Skin epidermis (tissue), 12 donors: ENCODE results near the gene FOLR1.
"Not testable (repeated sequence)": the region's sequence is repeated elsewhere in the genome, so short reads cannot be mapped to it uniquely, and the experiment has no call there.

Experiments
- H3K27ac ChIP-seq, 21 experiments: fragments of 200-600 bp; sonication (generic) in 11 of 21; one replicate each; pipeline ENCODE4 v1.5.0; 2020; ENCODE audit warnings: mild to moderate bottlenecking in 3 of 21, inconsistent platforms in 2 of 21, moderate library complexity in 2 of 21
- H3K4me3 ChIP-seq, 7 experiments: fragments of 200-600 bp; sonication (generic) in 2 of 7; one replicate each; pipeline ENCODE4 v1.5.0; 2020; ENCODE audit warnings: inconsistent platforms in 2 of 7, mild to moderate bottlenecking in 2 of 7, moderate library complexity in 1 of 7

The FOLR1 gene

GRCh38 chr11:72191961-72192381 lies at the start of gene FOLR1:
Gene FOLR1, plus strand, starts transcription at chr11:72192140. Its CDS starts 34 bp downstream, at chr11:72192174.
- H3K4me3 ChIP-seq = no peak within 1 kb of the TSS
- H3K27ac ChIP-seq = no peak within 1 kb of the TSS

- H3K27ac ChIP-seq, H3K4me3 ChIP-seq: not testable (repeated sequence)
These were observed 49.4 kb upstream of the FOLR1 start for GRCh38 chr11:72142543-72142942.

GRCh38 chr11:72144807-72145565 lies 47.0 kb upstream of the FOLR1 start:
- no peak overlapping the region for H3K4me3 ChIP-seq
- H3K27ac ChIP-seq = peak overlapping the region in 1 of 21 experiments; percentile 14

- no peak overlapping the region for H3K27ac ChIP-seq
- H3K4me3 ChIP-seq = no peak overlapping the region
These were observed 45.3 kb upstream of the FOLR1 start for GRCh38 chr11:72146625-72147024.

GRCh38 chr11:72150882-72151281 lies 41.1 kb upstream of the FOLR1 start:
- Histone ChIP-seq H3K27ac (no peak overlapping the region), H3K4me3 (no peak overlapping the region)

- not testable (repeated sequence) for H3K27ac ChIP-seq, H3K4me3 ChIP-seq
These were observed 38.1 kb upstream of the FOLR1 start for GRCh38 chr11:72153874-72154273.

GRCh38 chr11:72154816-72155215 lies 37.1 kb upstream of the FOLR1 start:
- H3K4me3 ChIP-seq = no peak overlapping the region
- H3K27ac ChIP-seq = no peak overlapping the region

- H3K4me3 ChIP-seq = no peak overlapping the region
- H3K27ac ChIP-seq = no peak overlapping the region
These were observed 36.2 kb upstream of the FOLR1 start for GRCh38 chr11:72155751-72156150.

- no peak overlapping the region for H3K27ac ChIP-seq
- no peak overlapping the region for H3K4me3 ChIP-seq
These were observed 34.8 kb upstream of the FOLR1 start for GRCh38 chr11:72157131-72157530.

GRCh38 chr11:72160319-72160718 lies 31.6 kb upstream of the FOLR1 start:
- Histone ChIP-seq H3K4me3 (no peak overlapping the region), H3K27ac (no peak overlapping the region)

- H3K27ac ChIP-seq = no peak overlapping the region
- no peak overlapping the region for H3K4me3 ChIP-seq
These were observed 28.9 kb upstream of the FOLR1 start for GRCh38 chr11:72162891-72163492.

- not testable (repeated sequence) for H3K4me3 ChIP-seq, H3K27ac ChIP-seq
These were observed 27.8 kb upstream of the FOLR1 start for GRCh38 chr11:72164187-72164586.

- H3K27ac ChIP-seq, H3K4me3 ChIP-seq: not testable (repeated sequence)
These were observed 22.8 kb upstream of the FOLR1 start for GRCh38 chr11:72169046-72169555.

- H3K27ac ChIP-seq, H3K4me3 ChIP-seq: not testable (repeated sequence)
These were observed 22.2 kb upstream of the FOLR1 start for GRCh38 chr11:72169754-72170153.

GRCh38 chr11:72172043-72172442 lies 19.9 kb upstream of the FOLR1 start:
- not testable (repeated sequence) for H3K4me3 ChIP-seq, H3K27ac ChIP-seq

- Histone ChIP-seq H3K4me3 (no peak overlapping the region), H3K27ac (no peak overlapping the region)
These were observed 18.6 kb upstream of the FOLR1 start for GRCh38 chr11:72173291-72173690.

GRCh38 chr11:72174302-72175070 lies 17.5 kb upstream of the FOLR1 start:
- H3K27ac ChIP-seq = no peak overlapping the region
- no peak overlapping the region for H3K4me3 ChIP-seq

- H3K27ac ChIP-seq = no peak overlapping the region
These were observed 14.3 kb upstream of the FOLR1 start for GRCh38 chr11:72177656-72178055.

GRCh38 chr11:72179049-72179803 lies 12.7 kb upstream of the FOLR1 start:
- Histone ChIP-seq H3K27ac (no peak overlapping the region), H3K4me3 (no peak overlapping the region)

More at GRCh38 chr11:72177656-72178055, 14.3 kb upstream of the FOLR1 start:
- H3K4me3 ChIP-seq = no peak overlapping the region
